Esophagus muscularis mucosa (tissue), 4 donors: ENCODE results near the gene CDKN2B-AS1. TPM values are rescaled to one million over a fixed set of nuclear protein-coding genes. Genes with fewer than 3 reads are reported as not detected.

ENCODE experiments used
- DNase-seq: peaks from one replicate; pipeline ENCODE4 v3.0.0-alpha.2; 2017; ENCODE audit errors: extremely low spot score
- H3K27ac ChIP-seq, 4 donors: fragments of 200-600 bp; sonication (generic); replicated peaks in 1 of 4; 1 replicate in 3 of 4; 2 replicates in 1 of 4; pipeline ENCODE4 v1.5.1; 2016 to 2019; ENCODE audit warnings: mild to moderate bottlenecking in 1 of 4
- H3K27me3 ChIP-seq, 4 donors: fragments of 200-600 bp; sonication (generic); one replicate each; pipeline versions ENCODE4 v1.5.1 to v1.6.0; 2016 to 2019
- H3K36me3 ChIP-seq, 4 donors: fragments of 200-600 bp; sonication (generic); one replicate each; pipeline ENCODE4 v1.5.1; 2016 to 2019
- H3K4me1 ChIP-seq, 4 donors: fragments of 200-600 bp; sonication (generic); one replicate each; pipeline ENCODE4 v1.5.1; 2016 to 2019
- H3K4me3 ChIP-seq, 4 donors: fragments of 200-600 bp; sonication (generic); 1 replicate in 2 of 4; 2 replicates in 2 of 4; pipeline ENCODE4 v1.5.1; 2016 to 2019; ENCODE audit warnings: mild to moderate bottlenecking in 4 of 4, moderate library complexity in 1 of 4
- H3K9me3 ChIP-seq, 4 donors: fragments of 200-600 bp; sonication (generic); 1 replicate in 3 of 4; 2 replicates in 1 of 4; pipeline ENCODE4 v1.5.1; 2016 to 2019
- EP300 ChIP-seq: sonication (generic); formaldehyde crosslinking; IDR thresholded peaks from one replicate; pipeline ENCODE4 v1.6.1; 2017; ENCODE audit warnings: antibody characterized with exemption
- POLR2A ChIP-seq: fragments of 450-650 bp; IDR thresholded peaks from one replicate; pipeline ENCODE4 v1.6.1; 2017; ENCODE audit warnings: antibody characterized with exemption, moderate library complexity, mild to moderate bottlenecking, low read depth
- POLR2AphosphoS5 ChIP-seq, 2 donors: sonication (generic); formaldehyde crosslinking; IDR thresholded peaks; one replicate each; pipeline ENCODE4 v1.6.1; 2017; ENCODE audit warnings: antibody characterized with exemption in 2 of 2
- WGBS: methylation state at CpG from one replicate; pipeline ENCODE4 v1.1.5; 2018; 5-methylcytosine and 5-hydroxymethylcytosine counted together
- intact Hi-C: fragments of 100-400 bp; cut with DNase I; formaldehyde crosslinking; loops from one replicate; pipeline ENCODE4 v1.15.1; 2023
- total RNA-seq, 4 donors: library from RNA; depleted of rRNA; stranded (reverse); fragments of >200 nt; gene quantifications; one replicate each; pipeline versions ENCODE4 v1.1.0 to v1.2.1, GENCODE V29; 2016
- TF ChIP-seq, protein P1 (sequence below), 3 experiments: fragments of 200-600 bp in 2 of 3; fragments of 450-650 bp in 1 of 3; sonication (generic) in 2 of 3; IDR thresholded peaks; one replicate each; pipeline ENCODE4 v1.5.1; 2017 to 2019; ENCODE audit warnings: antibody characterized with exemption in 3 of 3, mild to moderate bottlenecking in 2 of 3, moderate library complexity in 1 of 3

CDKN2B-AS1 gene
- total RNA-seq, 4 donors from 2014 or later, result 0.52 to 1.3 (median 0.85) TPM

DNA sequence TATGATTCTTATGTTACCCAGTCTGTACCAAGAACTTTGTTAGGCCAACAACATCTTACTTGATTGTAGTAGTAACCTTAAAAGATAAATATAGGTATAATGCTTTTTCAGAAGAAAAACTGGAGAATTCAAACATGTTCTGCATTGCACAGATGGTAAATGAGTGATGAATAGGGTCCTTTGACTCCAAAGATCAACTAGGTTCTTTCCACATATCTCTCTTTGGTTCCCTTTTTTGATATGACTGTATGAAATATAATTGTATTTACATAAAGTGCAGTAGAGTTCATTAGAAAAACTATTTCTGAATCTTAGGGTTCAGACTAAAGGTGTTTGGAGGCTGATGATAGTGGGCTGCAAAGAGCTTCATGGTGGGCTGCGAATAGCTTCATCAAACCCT, 165.0 kb downstream of the CDKN2B-AS1 start:
- Histone ChIP-seq H3K4me3 (no peak overlapping the region), H3K4me1 (peaks cover 0 to 20% (median 0%) of the 10 kb centered on the region in 4 donors), H3K36me3 (no peaks in the 10 kb centered on the region), H3K27ac (no peak overlapping the region), H3K27me3 (no peaks in the 10 kb centered on the region), H3K9me3 (no peaks in the 10 kb centered on the region)
- no peak for TF ChIP-seq POLR2AphosphoS5 (IDR thresholded peaks at IDR 0.05)
- TF ChIP-seq EP300, result no peak
- TF ChIP-seq, protein P1, sequence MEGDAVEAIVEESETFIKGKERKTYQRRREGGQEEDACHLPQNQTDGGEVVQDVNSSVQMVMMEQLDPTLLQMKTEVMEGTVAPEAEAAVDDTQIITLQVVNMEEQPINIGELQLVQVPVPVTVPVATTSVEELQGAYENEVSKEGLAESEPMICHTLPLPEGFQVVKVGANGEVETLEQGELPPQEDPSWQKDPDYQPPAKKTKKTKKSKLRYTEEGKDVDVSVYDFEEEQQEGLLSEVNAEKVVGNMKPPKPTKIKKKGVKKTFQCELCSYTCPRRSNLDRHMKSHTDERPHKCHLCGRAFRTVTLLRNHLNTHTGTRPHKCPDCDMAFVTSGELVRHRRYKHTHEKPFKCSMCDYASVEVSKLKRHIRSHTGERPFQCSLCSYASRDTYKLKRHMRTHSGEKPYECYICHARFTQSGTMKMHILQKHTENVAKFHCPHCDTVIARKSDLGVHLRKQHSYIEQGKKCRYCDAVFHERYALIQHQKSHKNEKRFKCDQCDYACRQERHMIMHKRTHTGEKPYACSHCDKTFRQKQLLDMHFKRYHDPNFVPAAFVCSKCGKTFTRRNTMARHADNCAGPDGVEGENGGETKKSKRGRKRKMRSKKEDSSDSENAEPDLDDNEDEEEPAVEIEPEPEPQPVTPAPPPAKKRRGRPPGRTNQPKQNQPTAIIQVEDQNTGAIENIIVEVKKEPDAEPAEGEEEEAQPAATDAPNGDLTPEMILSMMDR (IDR thresholded peaks at IDR 0.05), result no peak
- TF ChIP-seq POLR2A, result no peak
- intact Hi-C loops, result no loop called here
- DNase-seq, result no peak
- 89% methylated on average over 1 of the region's 1 CpG for WGBS

DNA sequence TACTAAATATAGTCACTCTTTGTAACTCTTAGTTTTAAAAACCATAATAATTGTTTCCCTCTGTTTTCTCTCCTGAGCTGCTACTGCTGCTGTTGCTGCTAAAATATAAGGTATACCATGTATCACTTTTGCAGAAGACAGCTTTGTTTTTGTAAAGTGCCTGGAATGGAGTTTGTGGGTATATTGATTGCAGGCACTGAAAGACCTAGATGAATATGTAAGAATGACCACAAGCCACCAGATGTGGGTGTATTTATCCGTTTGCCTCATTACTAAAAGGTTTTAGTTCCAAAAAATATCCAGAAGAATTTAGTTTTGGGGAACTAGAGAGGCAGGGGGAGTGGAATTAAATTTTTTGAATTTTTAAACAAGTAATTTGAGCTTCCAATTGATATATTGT, 165.6 kb downstream of the CDKN2B-AS1 start:
- no peak overlapping the region for H3K27ac ChIP-seq
- peaks cover 0 to 20% (median 0%) of the 10 kb centered on the region in 4 donors for H3K4me1 ChIP-seq
- TF ChIP-seq POLR2AphosphoS5 (IDR thresholded peaks at IDR 0.05), result no peak
- TF ChIP-seq POLR2A, result no peak
- no peak for TF ChIP-seq EP300
- TF ChIP-seq, protein P1 (IDR thresholded peaks at IDR 0.05), result no peak
- H3K9me3 ChIP-seq, result no peaks in the 10 kb centered on the region
- intact Hi-C loops, result no loop called here
- no peak for DNase-seq
- no peak overlapping the region for H3K4me3 ChIP-seq
- WGBS, result 67% methylated on average over 1 of the region's 1 CpG
- H3K27me3 ChIP-seq, result no peaks in the 10 kb centered on the region
- H3K36me3 ChIP-seq, result no peaks in the 10 kb centered on the region

DNA sequence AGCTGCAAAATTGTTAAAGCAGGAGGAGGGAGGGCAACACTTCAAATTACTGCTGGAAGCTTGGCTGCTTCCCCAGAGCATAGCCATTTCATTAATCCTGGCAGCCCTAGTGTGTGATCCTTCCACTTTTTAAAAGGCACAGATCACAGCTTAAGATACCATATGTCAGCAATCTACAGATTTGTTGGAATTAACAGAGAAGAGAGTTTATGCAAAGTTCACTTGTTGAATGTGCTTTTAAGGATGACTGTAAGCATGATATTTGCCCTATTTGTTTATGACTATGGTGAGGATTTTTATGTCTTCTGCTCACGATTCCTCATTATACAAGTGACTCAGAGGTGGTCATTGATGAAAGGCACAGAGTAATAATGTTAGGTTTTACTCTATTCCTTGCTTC, 170.6 kb downstream of the CDKN2B-AS1 start:
- intact Hi-C loops, result no loop called here
- Histone ChIP-seq H3K4me1 (no peaks in the 10 kb centered on the region), H3K36me3 (no peaks in the 10 kb centered on the region), H3K4me3 (no peak overlapping the region), H3K27ac (no peak overlapping the region), H3K27me3 (no peaks in the 10 kb centered on the region), H3K9me3 (no peaks in the 10 kb centered on the region)
- TF ChIP-seq POLR2A (no peak), EP300 (no peak), POLR2AphosphoS5 (IDR thresholded peaks at IDR 0.05) (no peak)
- TF ChIP-seq, protein P1 (IDR thresholded peaks at IDR 0.05), result no peak
- DNase-seq, result no peak
- 45% methylated on average over 1 of the region's 1 CpG for WGBS

DNA sequence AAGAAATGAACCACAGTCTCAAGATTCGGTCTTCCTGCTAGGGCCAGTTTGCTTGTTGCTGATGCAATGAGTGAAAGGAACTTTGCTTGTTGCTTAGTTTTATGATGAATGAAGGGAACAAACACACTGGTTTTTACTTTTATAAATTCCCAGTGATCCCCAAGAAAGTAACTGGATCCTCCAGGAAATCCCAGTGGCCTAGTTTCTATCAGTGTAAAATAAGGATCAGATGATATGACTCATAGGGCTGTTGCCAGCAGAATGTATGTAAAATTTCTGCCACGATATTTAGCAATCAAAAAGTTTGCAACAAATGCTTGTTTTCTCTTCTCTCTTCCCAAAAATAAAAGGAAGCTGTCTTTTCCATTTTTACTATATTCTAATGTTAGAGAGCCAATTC, 174.7 kb downstream of the CDKN2B-AS1 start:
- Histone ChIP-seq H3K27me3 (no peaks in the 10 kb centered on the region), H3K9me3 (no peaks in the 10 kb centered on the region), H3K36me3 (no peaks in the 10 kb centered on the region), H3K27ac (no peak overlapping the region), H3K4me3 (no peak overlapping the region), H3K4me1 (no peaks in the 10 kb centered on the region)
- TF ChIP-seq, protein P1 (IDR thresholded peaks at IDR 0.05), result no peak
- no peak for TF ChIP-seq POLR2A
- TF ChIP-seq EP300, result no peak
- TF ChIP-seq POLR2AphosphoS5 (IDR thresholded peaks at IDR 0.05), result no peak
- intact Hi-C loops, result no loop called here
- 73% methylated on average over 2 of the region's 2 CpGs for WGBS
- DNase-seq, result no peak
